Endodermal cell (in vitro differentiated cells): Measurements from ENCODE around the gene MASP1. TPM values are rescaled to one million over a fixed set of nuclear protein-coding genes. Genes with fewer than 3 reads are reported as not detected.

Experiments
- DNase-seq: peaks from one replicate; pipeline ENCODE4 v3.0.0-alpha.2; 2017
- H3K27ac ChIP-seq: 2 replicates; pipeline ENCODE4 v1.5.1; 2013; ENCODE audit warnings: mild to moderate bottlenecking, low read depth, low read length, moderate library complexity
- H3K27me3 ChIP-seq: 2 replicates; pipeline ENCODE4 v1.6.1; 2013; ENCODE audit warnings: mild to moderate bottlenecking, low read length, moderate library complexity; ENCODE audit not compliant: insufficient read depth, control insufficient read depth, poor library complexity, severe bottlenecking
- H3K36me3 ChIP-seq: 2 replicates; pipeline ENCODE4 v1.7.0; 2013; ENCODE audit warnings: mild to moderate bottlenecking, low read length, moderate library complexity; ENCODE audit not compliant: control insufficient read depth, insufficient read depth
- H3K4me1 ChIP-seq: one replicate; pipeline ENCODE4 v1.7.0; 2013; ENCODE audit warnings: low read length; ENCODE audit not compliant: control insufficient read depth, insufficient read depth
- H3K4me3 ChIP-seq: 2 replicates; pipeline ENCODE4 v1.5.1; 2013; ENCODE audit warnings: mild to moderate bottlenecking, low read length, moderate library complexity
- H3K9ac ChIP-seq: 2 replicates; pipeline ENCODE4 v1.6.1; 2013; ENCODE audit warnings: mild to moderate bottlenecking, low read length, moderate library complexity; ENCODE audit not compliant: poor library complexity, severe bottlenecking; ENCODE audit errors: extremely low read depth
- H3K9me3 ChIP-seq: 2 replicates; pipeline ENCODE4 v1.6.1; 2013; ENCODE audit warnings: mild to moderate bottlenecking, low read length, moderate library complexity; ENCODE audit not compliant: control insufficient read depth
- H3K27ac Mint-ChIP-seq: 2 replicates; pipeline ENCODE4 v1.8.0; 2020; ENCODE audit warnings: mixed read lengths
- H3K27me3 Mint-ChIP-seq: 2 replicates; pipeline ENCODE4 v1.8.0; 2021; ENCODE audit warnings: mild to moderate bottlenecking, mixed read lengths; ENCODE audit not compliant: insufficient read depth
- H3K36me3 Mint-ChIP-seq: 2 replicates; pipeline ENCODE4 v1.8.0; 2020; ENCODE audit warnings: low read depth, mixed read lengths
- H3K4me1 Mint-ChIP-seq: 2 replicates; pipeline ENCODE4 v1.8.0; 2020; ENCODE audit warnings: mixed read lengths
- H3K4me3 Mint-ChIP-seq: 2 replicates; pipeline ENCODE4 v1.8.0; 2020; ENCODE audit warnings: mild to moderate bottlenecking, moderate library complexity, mixed read lengths
- H3K9me3 Mint-ChIP-seq: 2 replicates; pipeline ENCODE4 v1.8.0; 2020; ENCODE audit warnings: mild to moderate bottlenecking, mixed read lengths
- WGBS, 2 experiments: methylation state at CpG; one replicate each; pipeline versions ENCODE4 v1.1.5 to v1.1.7; 2013; ENCODE audit warnings: missing lambda C conversion rate in 2 of 2, mixed read lengths in 1 of 2; ENCODE audit not compliant: insufficient coverage in 1 of 2, insufficient read length in 1 of 2; 5-methylcytosine and 5-hydroxymethylcytosine counted together
- total RNA-seq, 2 donors: library from RNA; stranded (reverse); fragmentation: NEBNext Ultra II Directional in 1 of 2; extraction: Animal tissue kit (Norgen Biotek cat#: 25700) in 1 of 2; gene quantifications; 2 replicates in 1 of 2; 3 replicates in 1 of 2; pipeline ENCODE4 v1.2.1, GENCODE V29; 2021
- TF ChIP-seq, protein P1 (sequence below): fragments of 200-600 bp; sonication (generic); conservative IDR thresholded peaks from 2 replicates; pipeline ENCODE4 v1.5.0; 2021; ENCODE audit warnings: antibody characterized with exemption, mild to moderate bottlenecking

Gene MASP1
- total RNA-seq, 2 donors from 2014 or later = 0.09 to 0.57 TPM

DNA sequence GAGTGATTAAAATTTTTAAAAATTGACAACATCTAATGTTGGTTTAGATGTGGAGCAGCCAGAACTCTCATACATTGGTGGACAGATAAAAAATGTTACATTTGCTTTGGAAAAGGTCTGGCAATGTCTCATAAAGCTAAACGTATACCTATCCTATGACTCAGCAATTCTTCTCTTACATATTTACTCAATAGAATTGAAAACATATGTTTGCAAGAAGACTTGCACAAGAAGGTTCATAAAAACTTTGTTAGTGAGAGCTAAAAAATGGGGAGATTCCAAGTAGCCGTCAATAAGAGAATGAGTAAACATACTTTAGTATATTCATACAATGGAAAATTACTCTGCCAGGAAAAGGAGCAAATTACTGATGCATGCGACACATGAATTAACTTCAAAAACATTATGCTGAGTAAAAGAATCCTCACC is 30.0 kb downstream of the MASP1 start:
- Histone ChIP-seq H3K9ac (no peak overlapping the region), H3K27me3 (no peaks in the 10 kb centered on the region), H3K4me3 (no peak overlapping the region), H3K4me1 (peaks cover 6% of the 10 kb centered on the region), H3K27ac (no peak overlapping the region), H3K9me3 (peaks cover 6% of the 10 kb centered on the region), H3K36me3 (no peaks in the 10 kb centered on the region)
- no peak overlapping the region for H3K27ac Mint-ChIP-seq
- H3K4me1 Mint-ChIP-seq = peaks cover 19% of the 10 kb centered on the region
- no peak overlapping the region for H3K4me3 Mint-ChIP-seq
- no peak for DNase-seq
- 90% methylated on average over 3 of the region's 3 CpGs; no CpG with 5 or more reads in 1 of the 2 experiments for WGBS, 2 experiments
- H3K9me3 Mint-ChIP-seq = peaks cover 4% of the 10 kb centered on the region
- no peaks in the 10 kb centered on the region for H3K27me3 Mint-ChIP-seq
- no peaks in the 10 kb centered on the region for H3K36me3 Mint-ChIP-seq
- TF ChIP-seq, protein P1, sequence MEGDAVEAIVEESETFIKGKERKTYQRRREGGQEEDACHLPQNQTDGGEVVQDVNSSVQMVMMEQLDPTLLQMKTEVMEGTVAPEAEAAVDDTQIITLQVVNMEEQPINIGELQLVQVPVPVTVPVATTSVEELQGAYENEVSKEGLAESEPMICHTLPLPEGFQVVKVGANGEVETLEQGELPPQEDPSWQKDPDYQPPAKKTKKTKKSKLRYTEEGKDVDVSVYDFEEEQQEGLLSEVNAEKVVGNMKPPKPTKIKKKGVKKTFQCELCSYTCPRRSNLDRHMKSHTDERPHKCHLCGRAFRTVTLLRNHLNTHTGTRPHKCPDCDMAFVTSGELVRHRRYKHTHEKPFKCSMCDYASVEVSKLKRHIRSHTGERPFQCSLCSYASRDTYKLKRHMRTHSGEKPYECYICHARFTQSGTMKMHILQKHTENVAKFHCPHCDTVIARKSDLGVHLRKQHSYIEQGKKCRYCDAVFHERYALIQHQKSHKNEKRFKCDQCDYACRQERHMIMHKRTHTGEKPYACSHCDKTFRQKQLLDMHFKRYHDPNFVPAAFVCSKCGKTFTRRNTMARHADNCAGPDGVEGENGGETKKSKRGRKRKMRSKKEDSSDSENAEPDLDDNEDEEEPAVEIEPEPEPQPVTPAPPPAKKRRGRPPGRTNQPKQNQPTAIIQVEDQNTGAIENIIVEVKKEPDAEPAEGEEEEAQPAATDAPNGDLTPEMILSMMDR = no peak

DNA sequence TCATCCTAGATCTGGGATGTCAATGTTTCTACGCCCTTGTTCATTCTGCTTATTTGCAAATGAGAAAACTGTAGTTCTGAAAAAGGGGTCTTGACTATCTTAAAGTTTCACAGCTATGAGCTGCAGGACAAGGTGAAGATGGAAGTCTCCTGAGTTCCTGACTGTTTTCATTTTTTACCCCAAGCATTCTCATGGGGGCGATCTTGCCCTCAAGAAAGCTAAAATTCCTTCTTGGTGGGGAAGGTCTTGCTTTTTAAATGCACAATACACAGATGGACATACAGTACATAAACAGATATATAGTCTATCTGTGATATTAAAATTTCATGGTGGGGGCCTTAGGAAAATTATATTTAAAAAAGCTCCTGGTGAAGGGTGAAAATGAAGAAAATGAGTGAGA is 32.4 kb downstream of the MASP1 start:
- H3K9me3 Mint-ChIP-seq = peaks cover 4% of the 10 kb centered on the region
- Histone ChIP-seq H3K27me3 (no peaks in the 10 kb centered on the region), H3K27ac (no peak overlapping the region), H3K9ac (no peak overlapping the region), H3K9me3 (peaks cover 6% of the 10 kb centered on the region), H3K4me1 (peaks cover 7% of the 10 kb centered on the region), H3K4me3 (no peak overlapping the region), H3K36me3 (no peaks in the 10 kb centered on the region)
- TF ChIP-seq, protein P1 = peak; percentile 64
- no peak for DNase-seq
- H3K4me3 Mint-ChIP-seq = no peak overlapping the region
- 56 to 67% methylated on average over 1 to 2 of the region's 2 CpGs for whole genome bisulfite sequencing, 2 experiments
- no peaks in the 10 kb centered on the region for H3K36me3 Mint-ChIP-seq
- H3K4me1 Mint-ChIP-seq = peaks cover 30% of the 10 kb centered on the region
- H3K27ac Mint-ChIP-seq = no peak overlapping the region
- H3K27me3 Mint-ChIP-seq = no peaks in the 10 kb centered on the region

DNA sequence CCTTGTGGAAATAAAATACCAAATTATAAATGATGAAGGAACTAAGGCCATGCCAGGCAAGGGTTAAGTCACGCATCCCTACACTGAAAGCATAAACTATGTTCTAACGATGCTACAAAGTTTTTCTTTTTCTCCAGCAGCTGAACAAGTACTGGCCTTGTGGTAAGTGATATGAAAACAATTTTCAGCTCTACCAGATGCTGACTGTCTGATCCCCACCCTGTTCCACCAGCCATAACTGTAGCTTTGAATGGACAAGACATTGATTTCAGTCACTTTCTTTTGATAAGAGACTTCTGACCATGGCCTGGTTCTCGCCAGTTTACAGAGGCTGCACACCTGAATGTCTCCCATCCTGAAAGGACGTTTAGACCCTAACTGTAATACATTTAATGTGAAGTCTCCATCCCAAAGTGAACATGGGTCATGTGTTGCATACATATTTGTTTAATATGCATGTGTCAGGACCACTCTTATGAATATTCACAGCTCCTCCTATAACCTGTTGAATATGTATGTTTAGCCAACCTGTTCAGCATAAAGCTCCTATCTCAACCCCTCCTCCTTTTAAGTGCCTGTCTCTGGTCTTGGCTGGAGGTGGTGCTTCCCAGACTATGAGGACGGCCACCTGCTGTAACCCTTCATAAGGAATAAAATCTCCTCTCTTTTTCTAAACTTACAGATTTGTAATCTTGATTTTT is 33.4 kb downstream of the MASP1 start:
- TF ChIP-seq, protein P1 = no peak
- no peak for DNase-seq
- H3K27ac Mint-ChIP-seq = no peak overlapping the region

More for the DNA sequence above, 33.4 kb downstream of the MASP1 start:
- peaks cover 4% of the 10 kb centered on the region for H3K9me3 Mint-ChIP-seq
- Histone ChIP-seq H3K9ac (no peak overlapping the region), H3K27me3 (no peaks in the 10 kb centered on the region), H3K36me3 (no peaks in the 10 kb centered on the region), H3K9me3 (peaks cover 6% of the 10 kb centered on the region), H3K27ac (no peak overlapping the region), H3K4me1 (peaks cover 7% of the 10 kb centered on the region), H3K4me3 (no peak overlapping the region)
- H3K36me3 Mint-ChIP-seq = no peaks in the 10 kb centered on the region
- H3K4me1 Mint-ChIP-seq = peaks cover 21% of the 10 kb centered on the region
- H3K4me3 Mint-ChIP-seq = no peak overlapping the region
- H3K27me3 Mint-ChIP-seq = no peaks in the 10 kb centered on the region
- WGBS, 2 experiments = 90 to 100% methylated on average over 2 to 5 of the region's 5 CpGs
